Neural cell (in vitro differentiated cells): Measurements from ENCODE around the gene ZP2.

Source experiments
- EP300 ChIP-seq: fragments of 450-650 bp; conservative IDR thresholded peaks from 2 replicates; pipeline ENCODE4 v1.6.1; 2014; ENCODE audit warnings: antibody characterized with exemption, mild to moderate bottlenecking, moderate library complexity; ENCODE audit not compliant: poor library complexity, severe bottlenecking
- POLR2AphosphoS5 ChIP-seq: IDR thresholded peaks from 2 replicates; pipeline ENCODE4 v1.6.1; 2012
- SMC3 ChIP-seq: fragments of 450-650 bp; conservative IDR thresholded peaks from 2 replicates; pipeline ENCODE4 v1.6.1; 2014; ENCODE audit warnings: antibody characterized with exemption, mild to moderate bottlenecking, moderate library complexity; ENCODE audit not compliant: poor library complexity
- TF ChIP-seq, protein P1 (sequence below): fragments of 450-650 bp; IDR thresholded peaks from 2 replicates; pipeline ENCODE4 v1.5.1; 2014; ENCODE audit warnings: antibody characterized with exemption, mild to moderate bottlenecking, moderate library complexity; ENCODE audit not compliant: poor library complexity, severe bottlenecking

DNA sequence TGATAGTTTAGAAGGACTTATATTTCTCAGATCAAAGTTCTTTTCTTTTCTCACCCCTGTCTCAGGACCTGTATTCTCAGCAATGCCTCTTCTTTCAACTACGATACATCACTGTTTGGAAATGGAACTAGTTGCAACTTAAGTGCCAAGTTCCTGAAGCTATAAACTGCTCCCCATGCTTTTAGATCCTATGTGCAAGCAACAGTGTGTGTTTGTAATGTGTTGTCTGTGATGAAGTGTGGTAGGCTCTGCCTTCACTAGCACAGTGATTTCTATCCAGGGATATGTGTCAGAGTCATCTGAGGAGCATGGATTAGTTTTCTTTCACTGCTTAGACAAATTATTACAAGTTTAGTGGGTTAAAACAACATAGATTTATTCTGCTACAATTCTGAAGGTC lies 18.4 kb downstream of the ZP2 start:
- TF ChIP-seq, protein P1, sequence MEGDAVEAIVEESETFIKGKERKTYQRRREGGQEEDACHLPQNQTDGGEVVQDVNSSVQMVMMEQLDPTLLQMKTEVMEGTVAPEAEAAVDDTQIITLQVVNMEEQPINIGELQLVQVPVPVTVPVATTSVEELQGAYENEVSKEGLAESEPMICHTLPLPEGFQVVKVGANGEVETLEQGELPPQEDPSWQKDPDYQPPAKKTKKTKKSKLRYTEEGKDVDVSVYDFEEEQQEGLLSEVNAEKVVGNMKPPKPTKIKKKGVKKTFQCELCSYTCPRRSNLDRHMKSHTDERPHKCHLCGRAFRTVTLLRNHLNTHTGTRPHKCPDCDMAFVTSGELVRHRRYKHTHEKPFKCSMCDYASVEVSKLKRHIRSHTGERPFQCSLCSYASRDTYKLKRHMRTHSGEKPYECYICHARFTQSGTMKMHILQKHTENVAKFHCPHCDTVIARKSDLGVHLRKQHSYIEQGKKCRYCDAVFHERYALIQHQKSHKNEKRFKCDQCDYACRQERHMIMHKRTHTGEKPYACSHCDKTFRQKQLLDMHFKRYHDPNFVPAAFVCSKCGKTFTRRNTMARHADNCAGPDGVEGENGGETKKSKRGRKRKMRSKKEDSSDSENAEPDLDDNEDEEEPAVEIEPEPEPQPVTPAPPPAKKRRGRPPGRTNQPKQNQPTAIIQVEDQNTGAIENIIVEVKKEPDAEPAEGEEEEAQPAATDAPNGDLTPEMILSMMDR = no peak
- no peak for TF ChIP-seq SMC3
- no peak for TF ChIP-seq EP300
- no peak for TF ChIP-seq POLR2AphosphoS5
